HG03575 (cell line): ENCODE results near the gene BCHE.
"Not testable (repeated sequence)": the region's sequence is repeated elsewhere in the genome, so short reads cannot be mapped to it uniquely, and the experiment has no call there.

Experiments used
- ATAC-seq: cut with Tn5 transposase; IDR thresholded peaks from one replicate; pipeline ENCODE4 v1.9.1; 2021; ENCODE audit not compliant: unreplicated experiment, insufficient number of reproducible peaks, low FRiP score; ENCODE audit errors: extremely low read depth

Gene BCHE

GRCh38 chr3:165827233-165827632 lies 10.0 kb downstream of the BCHE start:
- no peak for ATAC-seq

GRCh38 chr3:165820671-165821123 lies 16.5 kb downstream of the BCHE start:
- ATAC-seq = no peak

- ATAC-seq = no peak
These were observed 20.0 kb downstream of the BCHE start for GRCh38 chr3:165817160-165817709.

- no peak for ATAC-seq
These were observed 21.0 kb downstream of the BCHE start for GRCh38 chr3:165816209-165816608.

GRCh38 chr3:165815682-165816081 lies 21.5 kb downstream of the BCHE start:
- no peak for ATAC-seq

GRCh38 chr3:165814380-165814779 lies 22.8 kb downstream of the BCHE start:
- ATAC-seq = no peak

GRCh38 chr3:165807937-165808336 lies 29.3 kb downstream of the BCHE start:
- not testable (repeated sequence) for ATAC-seq

GRCh38 chr3:165805946-165806561 lies 31.2 kb downstream of the BCHE start:
- ATAC-seq = no peak

- ATAC-seq = no peak
These were observed 33.8 kb downstream of the BCHE start for GRCh38 chr3:165803471-165803870.

GRCh38 chr3:165800970-165801369 lies 36.3 kb downstream of the BCHE start:
- ATAC-seq = no peak

- ATAC-seq = no peak
These were observed 38.2 kb downstream of the BCHE start for GRCh38 chr3:165799026-165799425.

- ATAC-seq = no peak
These were observed 39.7 kb downstream of the BCHE start for GRCh38 chr3:165797551-165797950.

GRCh38 chr3:165796701-165797100 lies 40.5 kb downstream of the BCHE start:
- no peak for ATAC-seq

GRCh38 chr3:165788531-165788930 lies 48.7 kb downstream of the BCHE start:
- ATAC-seq = no peak

- no peak for ATAC-seq
These were observed 51.2 kb downstream of the BCHE start for GRCh38 chr3:165786013-165786412.

- ATAC-seq = no peak
These were observed 52.9 kb downstream of the BCHE start for GRCh38 chr3:165784337-165784736.

GRCh38 chr3:165783383-165783782 lies 53.8 kb downstream of the BCHE start:
- no peak for ATAC-seq

- ATAC-seq = no peak
These were observed 58.3 kb downstream of the BCHE start for GRCh38 chr3:165778891-165779290.

GRCh38 chr3:165778456-165778855 lies 58.8 kb downstream of the BCHE start:
- ATAC-seq = no peak

GRCh38 chr3:165775824-165776223 lies 61.4 kb downstream of the BCHE start:
- ATAC-seq = no peak

- ATAC-seq = no peak
These were observed 66.4 kb downstream of the BCHE start for GRCh38 chr3:165770781-165771180.
